ENCODE data around the gene BBS1.

The BBS1 gene

DNA sequence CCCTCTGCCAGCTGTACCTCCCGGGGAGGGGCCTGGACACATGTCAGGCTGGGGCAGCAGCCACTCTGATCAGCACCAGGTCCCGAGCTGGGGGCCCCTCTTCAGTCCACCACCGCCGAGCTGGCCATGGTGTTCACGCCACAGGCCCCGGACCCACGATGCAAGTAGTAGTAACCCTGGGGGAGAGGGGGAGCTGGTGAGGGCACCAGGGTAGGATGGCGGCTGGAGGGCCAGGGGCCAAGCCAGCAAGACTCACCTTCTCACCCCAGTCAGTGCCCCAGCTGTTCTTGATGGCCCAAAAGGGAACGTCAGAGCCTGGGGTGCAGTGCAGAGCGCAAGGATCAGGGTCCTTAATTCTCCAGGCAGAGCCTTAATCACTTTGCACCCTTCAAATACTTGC, 53.4 kb downstream of the BBS1 start:
- Mint-ChIP-seq H3K27me3 (no peaks in the 10 kb centered on the region), H3K4me1 (peaks cover 5% of the 10 kb centered on the region), H3K4me3 (no peak overlapping the region), H3K27ac (ENCODE audit: low read depth) (no peak overlapping the region), H3K9me3 (no peaks in the 10 kb centered on the region), H3K36me3 (ENCODE audit: insufficient read depth) (no peaks in the 10 kb centered on the region)
- DNase-seq (ENCODE audit: low spot score in 2 of 2) (no peak), ATAC-seq (replicated peaks; ENCODE audit: extremely low read depth, poor library complexity, severe bottlenecking) (no peak)

DNA sequence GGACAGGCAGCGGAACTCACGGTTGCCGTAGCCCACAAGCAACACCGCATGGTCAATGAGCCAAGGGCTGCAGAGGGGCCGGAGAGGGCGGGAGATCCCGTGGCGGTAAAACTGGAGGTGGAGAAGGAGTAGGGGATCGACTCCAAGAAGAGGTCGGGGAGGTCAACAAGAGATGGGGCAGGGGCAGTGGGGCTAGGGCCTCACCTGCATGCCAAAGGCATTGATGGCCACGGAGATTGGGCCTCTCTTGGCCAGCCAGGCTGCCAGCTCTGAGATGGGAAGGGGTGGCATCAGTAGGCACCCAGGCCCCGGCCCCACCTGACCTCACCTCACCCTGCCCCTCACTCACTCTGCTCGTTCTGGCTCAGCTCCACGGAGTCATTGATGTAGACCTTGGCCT, 54.1 kb downstream of the BBS1 start:
- Mint-ChIP-seq H3K4me3 (no peak overlapping the region), H3K27me3 (no peaks in the 10 kb centered on the region)
- no peak for ATAC-seq (replicated peaks; ENCODE audit: extremely low read depth, poor library complexity, severe bottlenecking)

DNA sequence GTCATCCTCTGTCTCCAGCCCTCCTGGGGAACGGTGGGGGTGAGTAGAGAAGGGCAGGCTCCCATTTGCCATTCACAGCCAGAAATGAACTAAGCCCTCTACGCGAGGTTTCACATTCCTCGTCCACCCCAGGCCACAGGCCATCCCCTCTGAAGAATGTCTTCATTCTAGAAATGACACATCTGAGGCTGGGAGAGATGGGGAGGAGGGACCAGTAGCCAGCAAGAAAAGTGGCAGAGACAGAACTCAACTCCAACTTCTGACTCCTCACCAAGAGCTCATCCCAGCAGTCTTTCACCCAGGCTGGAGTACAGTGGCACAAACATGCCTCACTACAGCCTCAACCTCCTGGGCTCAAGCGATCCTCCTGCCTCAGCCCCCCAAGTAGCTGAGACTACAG, 54.5 kb downstream of the BBS1 start:
- Mint-ChIP-seq H3K27me3 (no peaks in the 10 kb centered on the region), H3K27ac (ENCODE audit: low read depth) (no peak overlapping the region), H3K9me3 (no peaks in the 10 kb centered on the region), H3K4me1 (peaks cover 5% of the 10 kb centered on the region), H3K4me3 (no peak overlapping the region), H3K36me3 (ENCODE audit: insufficient read depth) (no peaks in the 10 kb centered on the region)
- DNase-seq (ENCODE audit: low spot score in 2 of 2): no peak
- ATAC-seq (replicated peaks; ENCODE audit: extremely low read depth, poor library complexity, severe bottlenecking): no peak

More for the DNA sequence above, 54.1 kb downstream of the BBS1 start:
- H3K36me3 Mint-ChIP-seq (ENCODE audit: insufficient read depth): no peaks in the 10 kb centered on the region
- peaks cover 5% of the 10 kb centered on the region for H3K4me1 Mint-ChIP-seq
- no peak for DNase-seq (ENCODE audit: low spot score in 2 of 2)
- H3K27ac Mint-ChIP-seq (ENCODE audit: low read depth): no peak overlapping the region
- no peaks in the 10 kb centered on the region for H3K9me3 Mint-ChIP-seq

DNA sequence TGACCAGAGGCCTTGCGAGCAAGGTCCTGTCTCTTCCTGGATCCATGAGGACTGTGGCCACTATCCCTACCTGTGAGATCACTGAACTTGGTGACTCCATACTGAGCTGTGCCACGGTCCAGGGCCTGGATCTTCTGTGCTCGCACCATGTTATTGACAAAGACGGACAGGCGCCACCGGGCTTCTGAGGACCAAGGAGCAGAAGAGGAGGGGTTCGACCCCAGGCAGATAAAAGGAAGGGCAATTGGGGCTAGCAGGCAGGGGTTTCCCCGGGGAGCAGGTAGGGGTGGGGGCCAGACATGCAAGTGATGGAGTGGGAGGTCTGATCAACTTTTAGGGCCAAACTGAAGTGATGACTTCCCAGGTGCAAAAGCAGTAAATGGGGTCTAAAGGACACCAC, 55.8 kb downstream of the BBS1 start:
- Mint-ChIP-seq H3K27ac (ENCODE audit: low read depth) (no peak overlapping the region), H3K27me3 (peaks cover 9% of the 10 kb centered on the region), H3K4me1 (peaks cover 5% of the 10 kb centered on the region), H3K36me3 (ENCODE audit: insufficient read depth) (no peaks in the 10 kb centered on the region), H3K4me3 (no peak overlapping the region), H3K9me3 (no peaks in the 10 kb centered on the region)
- ATAC-seq (replicated peaks; ENCODE audit: extremely low read depth, poor library complexity, severe bottlenecking): no peak
- DNase-seq (ENCODE audit: low spot score in 2 of 2): no peak

DNA sequence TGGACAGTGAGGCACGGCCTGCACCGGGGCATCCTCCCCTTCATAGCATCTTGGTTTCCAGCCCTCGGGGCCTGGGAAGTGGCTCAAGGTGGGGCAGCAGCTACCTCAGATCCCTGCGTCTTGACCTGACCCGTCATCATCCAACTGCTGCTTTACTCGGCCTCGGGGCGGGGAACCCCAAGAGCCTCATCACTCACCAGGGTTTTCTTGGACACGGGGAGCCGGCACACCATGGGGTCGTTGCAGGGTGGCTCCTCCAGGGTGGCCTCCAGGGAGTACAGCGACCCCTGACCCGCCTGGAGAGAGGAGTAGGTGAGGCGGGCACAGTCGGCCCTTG, 57.3 kb downstream of the BBS1 start:
- Mint-ChIP-seq H3K27ac (ENCODE audit: low read depth) (no peak overlapping the region), H3K4me1 (peaks cover 5% of the 10 kb centered on the region), H3K4me3 (peak overlapping the region; percentile 72), H3K27me3 (peaks cover 9% of the 10 kb centered on the region), H3K9me3 (no peaks in the 10 kb centered on the region), H3K36me3 (ENCODE audit: insufficient read depth) (no peaks in the 10 kb centered on the region)
- no peak for ATAC-seq (replicated peaks; ENCODE audit: extremely low read depth, poor library complexity, severe bottlenecking)
- no peak for DNase-seq (ENCODE audit: low spot score in 2 of 2)

DNA sequence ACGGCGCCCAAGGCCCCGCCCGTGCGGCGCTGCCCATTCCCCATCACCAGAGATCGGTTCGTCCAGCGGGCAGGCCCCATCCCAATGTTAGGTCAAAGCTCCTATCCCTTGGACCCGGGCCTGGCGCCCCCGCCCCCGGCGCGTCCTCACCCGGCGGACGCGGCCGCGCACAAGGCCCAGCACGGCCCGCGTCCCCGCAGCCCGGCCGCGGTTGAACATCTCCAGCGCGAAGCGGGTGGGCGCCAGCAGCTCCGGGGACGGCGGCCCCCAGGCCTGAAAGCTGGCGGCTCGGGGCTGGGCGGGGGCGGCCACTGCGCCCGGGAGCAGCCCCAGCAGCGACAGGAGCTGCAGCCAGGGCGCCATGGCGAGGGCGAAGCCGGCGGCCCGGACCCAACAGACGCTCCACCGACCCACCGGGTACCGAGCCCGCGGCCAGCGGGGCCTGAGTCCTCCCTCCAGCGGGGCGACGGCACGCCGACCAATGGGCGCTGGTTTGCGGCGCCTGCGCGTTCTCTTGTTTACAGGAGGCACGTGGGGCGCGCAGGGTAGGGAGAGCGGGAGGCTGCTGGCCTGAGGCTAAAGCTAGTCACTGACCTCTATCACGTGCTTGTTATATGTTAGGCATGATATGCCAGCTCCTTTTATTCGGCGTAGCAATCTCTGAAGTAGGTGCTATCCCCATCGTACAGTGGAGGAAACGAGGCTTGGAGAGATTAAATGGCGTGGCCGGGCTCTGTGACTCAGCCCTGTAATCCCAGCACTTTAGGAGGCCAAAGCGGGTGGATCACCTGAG, 57.9 kb downstream of the BBS1 start, which contains the start of gene CTSF:
CTSF (minus strand) TSS at position 483 of the 793 bp plus-strand sequence; CDS start at position 363, 120 bp downstream.
- peaks cover 5% of the 10 kb centered on the region for H3K4me1 Mint-ChIP-seq
- peaks cover 10% of the 10 kb centered on the region for H3K27me3 Mint-ChIP-seq
- H3K36me3 Mint-ChIP-seq (ENCODE audit: insufficient read depth): no peaks in the 10 kb centered on the region
- no peak within 1 kb of the TSS for H3K27ac Mint-ChIP-seq (ENCODE audit: low read depth)
- peak within 1 kb of the TSS; percentile 72 for H3K4me3 Mint-ChIP-seq
- ATAC-seq (replicated peaks; ENCODE audit: extremely low read depth, poor library complexity, severe bottlenecking) (peak; percentile 65), DNase-seq (ENCODE audit: low spot score in 2 of 2) (peak; percentile 23 to 29)
- H3K9me3 Mint-ChIP-seq: no peaks in the 10 kb centered on the region

DNA sequence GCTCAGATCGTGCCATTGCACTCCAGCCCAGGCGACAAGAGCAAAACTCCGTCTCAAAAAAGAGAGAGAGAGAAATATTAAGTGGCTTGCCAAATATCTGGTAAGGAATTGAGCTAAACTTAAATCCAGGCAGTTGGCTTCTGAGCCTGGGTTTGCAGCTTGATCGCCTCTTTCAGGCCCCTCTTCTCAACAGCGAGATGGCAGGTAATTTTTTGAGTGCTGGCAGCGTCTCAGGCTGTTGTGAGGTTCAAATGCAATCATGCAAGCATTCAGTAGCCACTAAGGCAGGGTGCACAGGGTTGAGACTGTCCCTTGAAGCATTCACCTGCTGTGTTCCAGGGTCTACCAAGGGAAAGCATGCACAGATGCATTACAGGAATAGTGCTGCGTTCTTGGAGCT, 58.6 kb downstream of the BBS1 start:
- H3K27ac Mint-ChIP-seq (ENCODE audit: low read depth): no peak overlapping the region
- H3K4me1 Mint-ChIP-seq: peaks cover 5% of the 10 kb centered on the region
- peaks cover 17% of the 10 kb centered on the region for H3K27me3 Mint-ChIP-seq
- H3K9me3 Mint-ChIP-seq: no peaks in the 10 kb centered on the region
- ATAC-seq (replicated peaks; ENCODE audit: extremely low read depth, poor library complexity, severe bottlenecking): no peak
- H3K36me3 Mint-ChIP-seq (ENCODE audit: insufficient read depth): no peaks in the 10 kb centered on the region
- no peak for DNase-seq (ENCODE audit: low spot score in 2 of 2)
- no peak overlapping the region for H3K4me3 Mint-ChIP-seq

DNA sequence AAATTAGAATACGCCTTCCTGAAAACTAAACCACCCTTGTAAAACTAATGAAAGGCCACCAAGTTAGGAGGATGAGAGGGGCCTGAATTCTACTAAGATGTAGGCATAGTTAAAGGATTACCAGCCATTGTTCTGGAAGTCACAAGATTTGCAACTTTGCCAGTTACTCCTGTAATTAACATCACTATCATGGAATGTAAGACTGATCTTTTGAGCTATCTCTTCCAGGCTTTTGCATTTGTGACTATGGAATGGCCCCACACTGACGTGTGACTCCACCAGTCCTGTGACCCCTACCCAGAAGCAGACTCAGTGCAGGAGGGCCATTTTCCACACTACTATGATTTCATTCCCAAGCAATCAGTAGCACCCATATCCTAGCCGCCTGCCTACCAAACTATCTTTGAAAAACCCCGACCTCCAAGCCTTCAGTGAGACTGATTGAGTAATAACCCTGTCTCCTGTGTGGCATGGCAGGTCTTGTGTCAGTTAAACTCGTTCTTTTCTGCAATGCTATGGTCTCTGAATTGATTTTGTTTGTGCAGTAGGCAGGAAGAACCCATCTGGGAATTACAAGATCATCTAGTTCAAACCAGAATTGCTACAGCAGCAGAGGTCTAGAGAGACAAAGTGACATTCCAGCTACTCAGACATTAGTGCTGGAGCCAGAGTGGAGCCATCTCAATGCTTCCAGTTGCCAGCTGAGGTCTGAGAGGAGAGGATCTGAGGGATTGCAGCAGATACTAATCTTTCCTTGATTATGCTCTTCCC, 59.8 kb downstream of the BBS1 start:
- H3K27me3 Mint-ChIP-seq: peaks cover 29% of the 10 kb centered on the region
- no peak overlapping the region for H3K27ac Mint-ChIP-seq (ENCODE audit: low read depth)
- DNase-seq (ENCODE audit: low spot score in 2 of 2): no peak
- no peak overlapping the region for H3K4me3 Mint-ChIP-seq
- no peak for ATAC-seq (replicated peaks; ENCODE audit: extremely low read depth, poor library complexity, severe bottlenecking)
- H3K4me1 Mint-ChIP-seq: peaks cover 5% of the 10 kb centered on the region
- H3K36me3 Mint-ChIP-seq (ENCODE audit: insufficient read depth): no peaks in the 10 kb centered on the region
- no peaks in the 10 kb centered on the region for H3K9me3 Mint-ChIP-seq

DNA sequence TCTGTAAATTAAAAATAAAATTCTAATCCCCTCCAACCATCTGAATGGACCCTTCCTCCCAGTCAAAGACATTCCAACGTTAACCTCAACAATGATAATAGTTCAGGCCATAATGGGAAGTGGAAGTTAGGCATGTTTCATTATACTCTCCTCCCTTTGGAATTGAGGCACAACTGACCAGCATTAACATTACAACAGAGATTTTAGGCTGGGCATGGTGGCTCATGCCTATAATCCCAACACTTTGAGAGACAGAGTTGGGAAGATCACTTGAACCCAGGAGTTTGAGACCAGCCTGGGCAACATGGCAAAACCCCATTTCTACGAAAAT, 60.4 kb downstream of the BBS1 start:
- Mint-ChIP-seq H3K4me1 (peaks cover 5% of the 10 kb centered on the region), H3K4me3 (no peak overlapping the region), H3K27ac (ENCODE audit: low read depth) (no peak overlapping the region), H3K36me3 (ENCODE audit: insufficient read depth) (no peaks in the 10 kb centered on the region), H3K27me3 (peaks cover 35% of the 10 kb centered on the region), H3K9me3 (no peaks in the 10 kb centered on the region)
- no peak for DNase-seq (ENCODE audit: low spot score in 2 of 2)
- no peak for ATAC-seq (replicated peaks; ENCODE audit: extremely low read depth, poor library complexity, severe bottlenecking)

DNA sequence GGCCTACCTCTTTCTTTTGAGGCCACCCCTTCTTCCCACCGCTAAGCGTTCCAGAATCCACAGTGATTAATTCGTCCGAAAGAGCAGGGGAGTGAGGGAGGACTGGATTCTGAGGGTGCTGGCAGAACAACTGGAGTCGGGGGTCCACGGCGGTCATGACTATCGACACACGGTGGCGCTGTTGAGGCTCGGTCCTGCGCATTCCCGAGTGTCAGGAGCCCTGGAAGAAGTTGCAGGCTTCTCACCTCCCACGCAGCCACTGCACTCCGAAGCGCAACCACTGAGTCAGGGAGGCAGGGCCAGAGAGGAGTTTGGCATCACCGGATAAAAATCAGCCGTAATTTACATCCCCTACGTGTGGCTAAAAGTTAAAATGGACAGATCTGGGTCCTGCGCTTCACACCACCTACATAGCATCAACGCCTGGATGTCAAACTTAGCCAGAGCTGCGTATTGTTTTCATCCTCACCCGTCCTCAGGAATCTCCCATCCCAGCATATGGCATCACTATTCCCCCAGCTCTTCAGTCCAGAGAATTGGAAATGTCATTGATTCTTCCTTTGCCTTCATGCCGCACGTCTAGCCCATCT, 68.7 kb downstream of the BBS1 start:
- ATAC-seq (replicated peaks; ENCODE audit: extremely low read depth, poor library complexity, severe bottlenecking) (peak; percentile 43), DNase-seq (ENCODE audit: low spot score in 2 of 2) (peak; percentile 42 to 73)
- no peak overlapping the region for H3K4me3 Mint-ChIP-seq
- H3K4me1 Mint-ChIP-seq: peaks cover 8% of the 10 kb centered on the region
- peaks cover 28% of the 10 kb centered on the region for H3K27me3 Mint-ChIP-seq
- H3K27ac Mint-ChIP-seq (ENCODE audit: low read depth): no peak overlapping the region
- no peaks in the 10 kb centered on the region for H3K9me3 Mint-ChIP-seq
- no peaks in the 10 kb centered on the region for H3K36me3 Mint-ChIP-seq (ENCODE audit: insufficient read depth)

DNA sequence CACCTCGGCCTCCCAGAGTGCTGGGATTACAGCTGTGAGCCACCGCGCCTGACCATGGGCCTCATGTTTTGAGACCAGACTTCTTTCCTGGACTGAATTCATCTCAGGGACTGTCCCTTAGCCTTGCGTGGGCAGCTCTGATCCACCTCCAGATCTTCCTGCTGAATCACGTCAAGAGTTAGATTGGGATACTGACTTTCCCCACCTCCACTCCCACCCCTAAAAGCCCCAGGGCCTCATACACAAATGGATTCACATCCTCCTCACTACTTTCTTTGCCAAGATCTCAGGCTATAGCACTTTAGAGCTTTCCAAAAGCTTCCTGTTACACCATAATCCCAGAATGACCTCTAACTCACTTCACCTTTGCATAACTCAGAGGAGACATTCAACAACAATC, 70.4 kb downstream of the BBS1 start:
- Mint-ChIP-seq H3K9me3 (no peaks in the 10 kb centered on the region), H3K4me1 (peaks cover 8% of the 10 kb centered on the region), H3K27me3 (peaks cover 11% of the 10 kb centered on the region), H3K27ac (ENCODE audit: low read depth) (no peak overlapping the region), H3K36me3 (ENCODE audit: insufficient read depth) (no peaks in the 10 kb centered on the region), H3K4me3 (no peak overlapping the region)
- no peak for ATAC-seq (replicated peaks; ENCODE audit: extremely low read depth, poor library complexity, severe bottlenecking)
- no peak for DNase-seq (ENCODE audit: low spot score in 2 of 2)

DNA sequence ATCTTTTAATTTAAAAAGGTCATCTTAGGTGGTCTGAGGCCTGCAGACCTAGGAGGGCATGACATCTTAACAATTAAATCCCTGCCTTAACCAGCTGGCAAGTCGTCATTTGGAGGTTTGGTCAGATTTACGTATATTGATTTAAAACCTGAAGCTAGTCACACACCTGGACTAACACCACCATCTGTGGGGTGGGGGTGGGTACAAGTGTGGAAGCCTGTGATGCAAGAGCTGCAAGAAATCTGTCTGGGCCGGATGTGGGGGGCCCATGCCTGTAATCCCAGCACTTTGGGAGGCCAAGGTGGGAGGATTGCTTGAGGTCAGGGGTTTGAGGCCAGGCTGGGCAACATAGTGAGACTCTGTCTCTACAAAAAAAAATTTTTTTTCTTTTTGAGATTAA, 70.8 kb downstream of the BBS1 start:
- H3K27ac Mint-ChIP-seq (ENCODE audit: low read depth): no peak overlapping the region
- H3K36me3 Mint-ChIP-seq (ENCODE audit: insufficient read depth): no peaks in the 10 kb centered on the region
- H3K9me3 Mint-ChIP-seq: no peaks in the 10 kb centered on the region
- peaks cover 6% of the 10 kb centered on the region for H3K27me3 Mint-ChIP-seq
- DNase-seq (ENCODE audit: low spot score in 2 of 2) (no peak), ATAC-seq (replicated peaks; ENCODE audit: extremely low read depth, poor library complexity, severe bottlenecking) (no peak)
- H3K4me3 Mint-ChIP-seq: no peak overlapping the region
- H3K4me1 Mint-ChIP-seq: peaks cover 8% of the 10 kb centered on the region
